ENCODE measurements around the gene PTDSS2.
A peak's percentile ranks its signal among the peaks of the same experiment; 100 is the strongest.
"Not testable (repeated sequence)": the region's sequence is repeated elsewhere in the genome, so short reads cannot be mapped to it uniquely, and the experiment has no call there.

Gene PTDSS2

GRCh38 chr11:433641-434040, 16.4 kb upstream of the PTDSS2 start:
- DNase-seq = no peak

- no peak for DNase-seq
Measured at GRCh38 chr11:434496-434895, 15.6 kb upstream of the PTDSS2 start.

DNA sequence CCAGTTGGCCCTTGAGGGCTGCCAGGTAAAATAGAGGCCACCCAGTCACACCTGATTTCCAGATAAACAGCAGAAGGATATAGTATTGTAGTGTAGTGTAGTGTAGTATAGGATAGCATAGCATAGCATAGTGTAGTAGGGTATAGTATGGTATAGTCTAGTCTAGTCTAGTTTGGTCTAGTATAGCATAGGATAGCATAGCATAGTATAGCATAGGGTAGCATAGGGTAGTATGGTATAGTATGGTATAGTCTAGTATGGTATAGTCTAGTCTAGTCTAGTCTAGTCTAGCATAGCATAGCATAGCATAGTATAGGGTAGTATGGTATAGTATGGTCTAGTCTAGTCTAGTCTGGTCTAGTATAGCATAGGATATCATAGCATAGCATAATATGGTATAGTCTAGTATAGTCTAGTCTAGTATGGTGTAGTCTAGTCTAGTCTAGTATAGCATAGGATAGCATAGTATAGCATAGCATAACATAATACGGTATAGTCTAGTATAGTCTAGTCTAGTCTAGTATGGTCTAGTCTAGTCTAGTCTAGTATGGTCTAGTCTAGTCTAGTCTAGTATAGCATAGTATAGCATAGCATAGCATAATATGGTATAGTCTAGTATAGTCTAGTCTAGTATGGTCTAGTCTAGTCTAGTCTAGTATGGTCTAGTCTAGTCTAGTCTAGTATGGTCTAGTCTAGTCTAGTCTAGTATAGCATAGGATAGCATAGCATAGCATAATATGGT, 14.9 kb upstream of the PTDSS2 start:
- not testable (repeated sequence) for DNase-seq

- DNase-seq = no peak
Measured at GRCh38 chr11:437228-437870, 12.7 kb upstream of the PTDSS2 start.

GRCh38 chr11:438101-438844, 11.8 kb upstream of the PTDSS2 start:
- no peak for DNase-seq

DNA sequence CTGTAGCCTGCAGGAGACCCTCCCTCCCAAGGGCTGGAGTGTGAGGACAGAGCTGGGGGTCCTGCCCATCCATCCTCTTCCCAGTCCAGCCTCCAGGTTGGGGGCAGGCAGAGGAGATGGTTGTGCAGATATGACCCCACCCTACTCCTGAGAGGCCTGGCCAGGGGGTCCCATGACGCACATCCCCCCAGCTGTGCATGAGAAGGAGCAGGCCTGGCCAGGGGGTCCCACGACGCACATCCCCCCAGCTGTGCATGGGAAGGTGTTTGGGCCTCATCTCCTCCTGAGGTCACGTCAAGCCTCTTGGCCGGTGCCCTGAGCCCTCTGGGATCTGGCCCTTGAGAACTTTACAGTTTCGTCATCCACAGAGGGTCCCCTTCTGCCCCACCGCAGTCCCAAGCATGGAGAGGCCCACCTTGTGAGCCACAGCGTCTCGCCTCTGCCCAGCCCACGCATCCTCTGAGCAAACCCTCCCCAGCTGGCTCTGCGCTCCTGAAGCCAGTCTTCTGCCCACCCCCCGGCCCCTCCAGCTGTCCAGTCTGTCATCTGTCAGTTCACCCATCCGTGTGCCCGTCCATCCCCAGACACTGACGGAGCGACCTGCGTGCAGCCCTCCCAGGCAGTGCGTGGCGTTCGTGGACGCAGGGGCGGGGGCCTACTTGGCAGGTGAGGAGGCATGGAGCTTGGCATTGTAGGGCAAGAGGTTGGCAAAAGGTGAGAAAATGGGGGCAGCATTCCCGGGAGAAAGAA, 10.6 kb upstream of the PTDSS2 start:
- no peak for DNase-seq

DNA sequence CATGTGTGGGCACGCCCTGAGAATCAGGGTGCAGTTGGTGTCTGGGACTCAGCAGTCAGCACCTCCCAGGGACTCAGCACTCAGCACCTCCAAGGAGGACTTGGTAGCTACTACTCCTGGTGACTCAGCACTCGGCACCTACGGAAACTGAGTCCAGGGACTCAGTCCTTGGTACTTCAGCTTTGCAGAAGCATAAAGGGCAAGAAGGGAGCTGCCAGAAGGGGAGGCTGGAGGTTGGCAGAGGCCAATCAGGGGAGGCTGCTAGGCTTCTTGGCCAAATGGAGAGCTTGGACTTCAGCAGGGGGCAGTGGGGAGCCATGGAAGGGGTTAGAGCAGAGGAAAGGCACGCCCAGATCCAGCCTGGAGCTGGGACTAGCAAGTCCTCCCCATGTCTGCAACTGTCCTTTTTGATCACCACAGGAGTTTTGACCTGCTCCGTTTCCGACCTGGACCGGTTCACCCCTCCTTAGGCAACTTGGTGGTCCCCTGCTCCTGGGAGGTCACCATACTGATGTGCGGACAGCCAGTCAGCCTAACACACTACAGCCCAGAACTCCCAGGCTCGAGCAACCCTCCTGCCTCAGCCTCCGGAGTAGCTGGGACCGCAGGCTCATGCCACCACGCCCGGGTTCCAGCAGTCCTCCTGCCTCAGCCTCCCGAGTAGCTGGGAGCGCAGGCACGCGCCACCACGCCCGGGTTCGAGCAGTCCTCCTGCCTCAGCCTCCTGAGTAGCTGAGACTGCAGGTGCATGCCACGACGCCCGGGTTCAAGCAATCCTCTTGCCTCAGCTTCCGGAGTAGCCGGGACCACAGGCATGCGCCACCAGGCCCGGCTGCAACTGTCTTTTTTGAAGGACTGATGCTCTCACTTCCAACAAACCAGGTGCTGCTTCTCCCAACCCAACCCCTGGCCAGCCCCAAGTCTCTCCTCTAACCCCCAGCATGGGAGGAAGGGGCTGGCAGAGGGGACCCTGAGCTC, 9.7 kb upstream of the PTDSS2 start:
- DNase-seq = no peak

DNA sequence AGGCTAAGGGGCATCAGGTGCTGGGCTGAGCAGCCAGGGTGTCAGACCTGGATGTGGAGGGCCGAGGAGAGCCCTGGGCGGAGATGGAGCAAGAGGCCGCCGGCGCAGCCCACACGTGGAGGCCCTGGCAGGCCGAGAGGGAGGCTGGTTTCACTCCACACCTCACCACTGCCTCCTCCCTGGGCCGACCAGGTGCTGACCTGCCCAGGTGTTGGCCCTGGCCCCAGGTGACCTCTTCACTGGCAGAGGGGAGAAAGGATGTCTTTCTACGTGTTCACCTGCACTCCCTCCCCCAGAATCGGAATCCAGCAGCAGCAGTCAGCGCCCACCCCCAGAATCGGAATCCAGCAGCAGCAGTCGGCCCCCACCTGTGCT, 9.0 kb upstream of the PTDSS2 start:
- DNase-seq = no peak

DNA sequence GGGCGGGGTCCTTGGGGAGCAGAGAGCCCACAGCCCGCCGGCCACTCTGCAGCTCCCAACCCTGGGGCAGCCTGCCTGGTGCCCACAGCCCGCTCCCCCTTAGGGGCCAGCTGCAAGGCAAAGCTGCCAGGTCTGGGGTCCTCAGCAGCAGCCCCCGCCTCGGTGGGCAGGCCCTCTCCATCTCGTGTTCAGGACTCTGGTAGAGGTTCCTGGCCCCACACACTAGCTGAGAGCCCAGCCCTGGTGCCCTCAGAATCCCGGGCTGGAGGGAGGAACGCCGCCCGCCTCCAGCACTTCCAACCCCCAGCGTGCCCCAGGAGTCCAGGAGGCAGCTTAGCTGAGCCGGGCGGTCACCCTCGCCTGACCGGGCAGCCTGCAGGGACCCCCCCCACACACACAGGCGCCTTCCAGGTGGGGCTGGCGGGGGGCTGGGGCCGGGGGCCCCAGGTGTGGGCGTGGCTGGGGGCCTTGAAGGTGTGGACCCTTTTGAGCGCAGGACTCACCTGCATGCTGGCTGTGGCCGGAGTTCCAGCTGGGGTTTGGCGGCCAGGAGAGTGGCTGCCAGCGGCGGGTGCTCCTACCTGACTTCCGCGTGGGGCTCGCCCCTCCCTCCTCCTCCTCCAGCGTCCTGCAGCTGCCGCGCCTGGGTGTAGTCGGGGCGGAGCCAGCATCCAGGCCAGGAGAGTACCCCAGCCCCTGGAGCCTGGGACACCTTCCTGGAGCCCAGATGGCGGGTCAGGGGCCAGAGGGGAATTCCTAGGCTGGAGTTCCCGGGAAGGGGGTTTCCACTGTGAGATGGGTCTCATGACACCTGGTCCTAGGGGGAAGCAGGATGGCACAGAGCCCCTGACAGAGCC, 8.4 kb upstream of the PTDSS2 start, which contains the start of gene ANO9:
Gene ANO9 (minus strand): TSS at position 594 of the 857 bp plus-strand sequence. CDS start 85 bp downstream, at position 509.
- DNase-seq = peak; percentile 51

- DNase-seq = no peak
Measured at GRCh38 chr11:442611-443081, 7.4 kb upstream of the PTDSS2 start.

GRCh38 chr11:443542-444199, 6.4 kb upstream of the PTDSS2 start:
- DNase-seq = no peak

DNA sequence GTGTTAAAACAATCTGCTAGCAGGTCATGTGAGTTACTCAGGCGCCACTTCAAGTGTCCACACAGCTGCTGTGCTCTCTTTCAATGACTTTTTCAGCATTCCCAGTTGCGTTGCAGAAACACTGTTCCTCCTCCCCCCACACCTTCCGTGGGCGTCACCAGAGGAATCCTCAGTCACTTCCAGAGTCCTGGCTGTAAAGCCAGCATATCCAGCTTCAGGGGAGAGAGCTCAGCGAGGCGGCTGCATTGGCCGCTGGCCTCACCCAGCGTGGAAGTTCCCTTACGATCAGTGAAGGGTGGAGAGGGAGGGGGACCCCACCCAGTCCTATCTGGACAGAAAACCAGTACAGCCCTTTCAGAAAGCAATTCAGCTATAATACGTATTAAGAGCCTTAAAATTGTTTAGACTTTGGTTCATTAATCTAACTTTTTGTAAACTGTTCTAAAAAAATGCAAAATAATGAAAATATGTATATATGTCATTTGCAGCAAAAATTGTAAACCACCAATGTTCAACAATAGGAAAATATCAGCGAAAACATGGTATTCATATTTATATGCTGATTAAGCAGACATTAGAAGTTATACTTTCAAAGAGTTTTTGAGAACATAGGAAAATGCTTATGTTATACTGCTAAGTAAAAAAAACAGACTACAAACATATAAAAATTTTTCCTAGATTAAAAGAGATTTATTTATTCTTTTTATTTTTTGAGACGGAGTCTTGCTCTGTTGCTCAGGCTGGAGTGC, 5.5 kb upstream of the PTDSS2 start:
- DNase-seq = no peak

DNA sequence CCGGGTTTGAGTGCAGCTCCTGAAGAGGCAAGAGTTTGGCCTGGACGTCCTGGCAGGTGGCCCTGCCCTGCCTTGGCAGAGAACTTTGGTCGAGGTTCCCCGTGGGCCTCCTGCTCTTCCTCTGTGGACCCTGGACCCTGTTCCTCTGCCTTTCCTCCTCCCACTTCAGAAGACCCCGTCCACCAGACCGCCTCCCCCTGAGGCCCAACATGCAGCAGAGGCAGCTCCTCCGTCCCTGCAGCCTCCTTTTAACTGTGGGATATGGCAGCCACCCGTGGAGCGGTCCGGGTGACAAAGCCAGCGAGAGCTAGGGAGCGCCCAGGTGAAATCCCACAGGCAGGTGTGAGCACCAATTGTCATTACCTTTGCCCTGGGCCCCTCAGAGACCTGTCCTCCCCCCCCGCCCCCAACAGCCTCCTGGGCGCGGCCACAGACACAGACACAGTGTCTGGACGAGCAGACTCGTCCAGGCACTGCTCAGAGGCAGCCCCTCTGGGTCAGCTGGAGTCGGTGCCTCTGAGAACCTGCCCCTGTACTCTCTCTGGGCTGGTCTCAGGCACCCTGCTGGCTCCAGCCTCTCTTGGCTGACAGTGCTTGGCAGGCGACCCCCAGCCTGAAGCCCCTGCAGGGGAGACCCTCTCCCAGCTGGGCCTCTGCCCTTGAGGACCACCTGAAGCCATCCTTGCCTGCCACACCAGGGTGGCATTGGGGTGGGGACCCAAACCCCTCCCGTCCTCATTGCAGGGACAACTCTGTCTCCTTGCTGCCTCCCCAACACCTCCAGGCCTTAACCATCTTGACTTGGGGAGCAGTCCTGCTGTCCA, 4.1 kb upstream of the PTDSS2 start:
- no peak for DNase-seq

DNA sequence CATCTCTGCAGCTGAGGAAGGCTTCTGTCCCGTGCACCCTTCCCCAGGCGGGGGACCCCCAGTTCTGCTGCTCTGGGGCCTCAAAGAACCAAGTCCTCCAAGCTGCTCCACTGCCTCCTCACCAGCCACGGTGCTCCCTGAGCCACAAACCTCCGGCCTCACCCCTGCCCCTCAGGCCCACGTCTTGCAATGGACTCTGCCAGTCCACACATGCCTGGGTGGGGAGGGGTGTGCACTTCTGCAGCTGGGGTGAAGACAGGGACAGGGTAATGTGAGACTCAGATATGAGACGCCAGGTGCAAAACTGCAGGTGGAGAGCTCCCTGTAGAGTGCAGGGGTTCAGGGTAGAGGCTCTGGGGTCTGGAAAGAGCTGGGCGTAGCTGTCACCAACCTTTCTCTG, 3.2 kb upstream of the PTDSS2 start:
- DNase-seq = no peak

DNA sequence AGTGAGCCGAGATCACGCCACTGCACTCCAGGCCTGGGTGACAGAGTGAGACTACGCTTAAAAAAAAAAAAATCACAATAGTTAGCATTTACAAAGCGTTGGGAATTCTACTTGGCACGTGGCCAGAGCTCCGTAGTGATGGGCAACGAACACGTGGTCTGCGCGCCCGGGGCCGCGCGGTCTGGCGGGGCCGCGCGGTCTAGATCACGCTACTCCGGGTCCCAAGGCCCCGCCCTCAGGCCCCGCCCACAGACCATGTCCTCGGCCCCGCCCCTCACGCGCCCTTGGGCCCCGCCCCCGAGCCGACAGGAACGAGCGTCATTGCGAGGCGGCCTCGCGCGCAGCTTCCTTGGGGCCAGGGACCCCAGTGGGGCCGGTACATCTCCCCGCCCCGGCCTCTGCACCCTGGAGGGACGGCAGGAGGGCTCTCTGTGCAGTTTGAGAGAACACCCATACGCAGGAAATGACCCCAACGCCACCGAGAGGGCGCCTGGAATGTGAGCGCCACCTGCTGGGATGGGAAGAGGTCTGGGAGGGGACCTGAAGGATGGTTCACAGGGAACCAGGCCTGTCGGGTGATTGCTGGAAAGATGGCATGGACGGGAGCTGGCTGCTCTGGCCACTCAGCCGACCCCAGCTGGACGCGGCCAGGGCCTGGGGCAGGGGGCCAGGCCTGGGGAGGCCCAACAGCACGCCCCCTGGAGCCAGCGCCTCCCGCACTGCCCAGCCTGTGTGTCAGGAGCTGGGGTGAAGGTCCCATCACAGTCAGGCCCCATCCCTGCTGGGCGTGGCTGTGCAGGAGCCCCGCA, 2.0 kb upstream of the PTDSS2 start:
- peak; percentile 94 for DNase-seq

GRCh38 chr11:450809-451451, 851 bp downstream of the PTDSS2 start:
- DNase-seq = peak; percentile 64

GRCh38 chr11:451738-452137, 1.7 kb downstream of the PTDSS2 start:
- DNase-seq = no peak
